ENCODE data around the gene PRRX1.

PRRX1 gene

GRCh38 chr1:170680428-170680827 is 16.5 kb downstream of the PRRX1 start:
- no peak overlapping the region for H3K27ac Mint-ChIP-seq
- peaks cover 12% of the 10 kb centered on the region for H3K27me3 Mint-ChIP-seq (ENCODE audit: low read depth, poor library complexity)
- no peak for TF ChIP-seq CTCF (IDR thresholded peaks at IDR 0.05)
- DNase-seq = no peak
- no peak overlapping the region for H3K4me3 Mint-ChIP-seq
- no peaks in the 10 kb centered on the region for H3K9me3 Mint-ChIP-seq
- H3K4me1 Mint-ChIP-seq = peaks cover 20% of the 10 kb centered on the region
- H3K36me3 Mint-ChIP-seq (ENCODE audit: low read depth) = no peaks in the 10 kb centered on the region

GRCh38 chr1:170682169-170682568 is 18.2 kb downstream of the PRRX1 start:
- no peak overlapping the region for H3K27ac Mint-ChIP-seq
- peaks cover 12% of the 10 kb centered on the region for H3K27me3 Mint-ChIP-seq (ENCODE audit: low read depth, poor library complexity)
- H3K9me3 Mint-ChIP-seq = no peaks in the 10 kb centered on the region
- no peak for DNase-seq
- TF ChIP-seq CTCF (IDR thresholded peaks at IDR 0.05) = no peak
- H3K4me3 Mint-ChIP-seq = no peak overlapping the region
- H3K4me1 Mint-ChIP-seq = peaks cover 36% of the 10 kb centered on the region
- H3K36me3 Mint-ChIP-seq (ENCODE audit: low read depth) = no peaks in the 10 kb centered on the region

GRCh38 chr1:170682809-170683208 is 18.9 kb downstream of the PRRX1 start:
- Mint-ChIP-seq H3K27me3 (ENCODE audit: low read depth, poor library complexity) (peaks cover 12% of the 10 kb centered on the region), H3K4me3 (no peak overlapping the region), H3K27ac (no peak overlapping the region), H3K9me3 (no peaks in the 10 kb centered on the region), H3K4me1 (peaks cover 39% of the 10 kb centered on the region), H3K36me3 (ENCODE audit: low read depth) (no peaks in the 10 kb centered on the region)
- TF ChIP-seq CTCF (IDR thresholded peaks at IDR 0.05) = no peak
- DNase-seq = no peak

GRCh38 chr1:170685166-170685565 is 21.2 kb downstream of the PRRX1 start:
- TF ChIP-seq CTCF (IDR thresholded peaks at IDR 0.05) = no peak
- no peak for DNase-seq
- peaks cover 30% of the 10 kb centered on the region for H3K4me1 Mint-ChIP-seq
- no peak overlapping the region for H3K4me3 Mint-ChIP-seq
- peaks cover 12% of the 10 kb centered on the region for H3K27me3 Mint-ChIP-seq (ENCODE audit: low read depth, poor library complexity)
- no peaks in the 10 kb centered on the region for H3K9me3 Mint-ChIP-seq
- no peak overlapping the region for H3K27ac Mint-ChIP-seq
- H3K36me3 Mint-ChIP-seq (ENCODE audit: low read depth) = no peaks in the 10 kb centered on the region

GRCh38 chr1:170686291-170686690 is 22.4 kb downstream of the PRRX1 start:
- Mint-ChIP-seq H3K27ac (peak overlapping the region; percentile 47), H3K27me3 (ENCODE audit: low read depth, poor library complexity) (peaks cover 12% of the 10 kb centered on the region), H3K36me3 (ENCODE audit: low read depth) (no peaks in the 10 kb centered on the region), H3K4me1 (peaks cover 30% of the 10 kb centered on the region), H3K9me3 (no peaks in the 10 kb centered on the region), H3K4me3 (no peak overlapping the region)
- no peak for DNase-seq
- TF ChIP-seq CTCF (IDR thresholded peaks at IDR 0.05) = no peak

GRCh38 chr1:170687621-170688020 is 23.7 kb downstream of the PRRX1 start:
- Mint-ChIP-seq H3K27me3 (ENCODE audit: low read depth, poor library complexity) (peaks cover 8% of the 10 kb centered on the region), H3K9me3 (no peaks in the 10 kb centered on the region), H3K4me1 (peaks cover 33% of the 10 kb centered on the region), H3K36me3 (ENCODE audit: low read depth) (no peaks in the 10 kb centered on the region), H3K4me3 (peak overlapping the region; percentile 2), H3K27ac (no peak overlapping the region)
- no peak for TF ChIP-seq CTCF (IDR thresholded peaks at IDR 0.05)
- no peak for DNase-seq

Data from nephron progenitor cell (in vitro differentiated cells).